ENCODE measurements around the gene PDXP. TPM values are rescaled to one million over a fixed set of nuclear protein-coding genes. Genes with fewer than 3 reads are reported as not detected.
A peak's percentile ranks its signal among the peaks of the same experiment; 100 is the strongest.

PDXP gene
- total and polyA plus RNA-seq, 2 of the 4 experiments (the other 2 are of a cell fraction) = 5.4 to 24.1 TPM

GRCh38 chr22:37696657-37697537 is 38.4 kb downstream of the PDXP start, which contains the start of gene TRIOBP (continued):
- TF ChIP-seq MAFK (IDR thresholded peaks at IDR 0.05; ENCODE audit: low read depth, low read length) (no peak), RCOR1 (IDR thresholded peaks at IDR 0.05; ENCODE audit: insufficient replicate concordance, low read length) (no peak)

- in situ Hi-C loops (cut with MboI; ENCODE audit: low sequenced_read_pairs) = no loop called here
Measured at GRCh38 chr22:37697538-37697835, 39.0 kb downstream of the PDXP start.

More at GRCh38 chr22:37697538-37697835, 39.0 kb downstream of the PDXP start:
- Histone ChIP-seq H3K14ac (replicated peaks; ENCODE audit: low read depth, low read length) (peak overlapping the region; percentile 64), H2AK9ac (replicated peaks; ENCODE audit: low read depth, low read length, poor library complexity) (peak overlapping the region; percentile 90), H3K56ac (ENCODE audit: extremely low read depth, insufficient read depth, low read length) (no peak overlapping the region), H3K4me1 (ENCODE audit: control insufficient read depth, insufficient read depth, low read length) (peaks cover 8% of the 10 kb centered on the region), H3K36me3 (ENCODE audit: control insufficient read depth, insufficient read depth, low read length) (peaks cover 6% of the 10 kb centered on the region), H2BK120ac (ENCODE audit: low read depth, low read length) (0 out of 2 replicates have a peak overlapping the region, but pooled peaks have one; percentile 7), H3K27me3 (ENCODE audit: control insufficient read depth, insufficient read depth, low read length) (no peaks in the 10 kb centered on the region), H2AK5ac (ENCODE audit: low read depth, low read length) (peak overlapping the region; percentile 75), H4K91ac (ENCODE audit: insufficient read depth, low read depth, low read length) (0 out of 2 replicates have a peak overlapping the region, but pooled peaks have one; percentile 21), H3K4me2 (ENCODE audit: low read depth, low read length) (no peak overlapping the region), H3K79me1 (ENCODE audit: low read depth in 1 of 2, low read length in 2 of 2) (peaks cover 0 to 18% of the 10 kb centered on the region in 2 experiments; a peak in 2 of 4 replicates), H3K27ac (ENCODE audit: insufficient read depth, low read length) (no peak overlapping the region), H2AFZ (replicated peaks; ENCODE audit: low read length, poor library complexity) (peak overlapping the region; percentile 94), H3K4ac (ENCODE audit: low read depth, low read length) (peak overlapping the region; percentile 30; the same call in 1 of the 2 replicates), H4K20me1 (ENCODE audit: insufficient read depth, low read length) (no peaks in the 10 kb centered on the region), H2BK20ac (ENCODE audit: low read depth, low read length) (no peak overlapping the region), H3K9me1 (ENCODE audit: insufficient read depth, low read length) (peaks cover 15% of the 10 kb centered on the region; the same call in 1 of the 2 replicates), H2BK5ac (ENCODE audit: low read depth, low read length, poor library complexity, severe bottlenecking) (no peak overlapping the region), H3K18ac (ENCODE audit: low read depth, low read length) (no peak overlapping the region), H3K23ac (ENCODE audit: low read depth, low read length) (no peak overlapping the region), H3K9ac (ENCODE audit: low read depth, low read length) (no peak overlapping the region), H4K8ac (ENCODE audit: low read depth in 2 of 2, low read length in 2 of 2) (peak overlapping the region; percentile 13 to 55; a peak in 1 of 4 replicates), H3K9me3 (ENCODE audit: control insufficient read depth, insufficient read depth, low read length) (no peaks in the 10 kb centered on the region), H3K4me3 (ENCODE audit: insufficient read depth, low read depth, low read length) (no peak overlapping the region), H4K5ac (ENCODE audit: low read depth, low read length) (no peak overlapping the region), H2BK15ac (ENCODE audit: low read depth, low read length) (no peak overlapping the region)
- no TSS peak for BruUV-seq (replicated peaks)
- ChIA-PET CTCF (no interaction called here), POLR2A (ENCODE audit: unreplicated experiment) (interaction anchor here (0.6 kb wide), 1 partner anchor 112 kb away, joined by 5 read pairs; no protein-coding TSS in a partner anchor)
- dilution Hi-C loops (cut with HindIII; ENCODE audit: low sequenced_read_pairs, unreplicated experiment) = no loop called here
- DNase-seq (no peak), ATAC-seq (ENCODE audit: low read depth) (no peak)
- intact Hi-C loops (cut with micrococcal nuclease) = loop anchor here (5.0 kb wide), 1 partner anchor 45 kb away; no protein-coding TSS in a partner anchor
- TF ChIP-seq CEBPB (IDR thresholded peaks at IDR 0.05; ENCODE audit: low read depth, low read length) = no peak
- TF ChIP-seq NFE2L2 (IDR thresholded peaks at IDR 0.05; ENCODE audit: low read depth, low read length) = no peak
- no CpG with 5 or more reads among the region's 3 CpGs for WGBS, 2 experiments (ENCODE audit: extremely low coverage in 2 of 2, insufficient read length in 1 of 2)
